ENCODE measurements around the gene LEKR1. TPM values are rescaled to one million over a fixed set of nuclear protein-coding genes. Genes with fewer than 3 reads are reported as not detected.

The LEKR1 gene
- total RNA-seq, 4 donors from 2014 or later: 0.22 to 1.3 (median 0.34) TPM; not detected in 1

GRCh38 chr3:157051055-157051454 lies 224.9 kb downstream of the LEKR1 start:
- no peak for TF ChIP-seq CTCF (IDR thresholded peaks at IDR 0.05; ENCODE audit: low read depth)

- no peak for TF ChIP-seq CTCF (IDR thresholded peaks at IDR 0.05; ENCODE audit: low read depth)
Measured at GRCh38 chr3:157051591-157051990, 225.4 kb downstream of the LEKR1 start.

GRCh38 chr3:157056035-157056434 lies 229.9 kb downstream of the LEKR1 start:
- no peak for TF ChIP-seq CTCF (IDR thresholded peaks at IDR 0.05; ENCODE audit: low read depth)

GRCh38 chr3:157058392-157059071 lies 232.4 kb downstream of the LEKR1 start:
- TF ChIP-seq CTCF (IDR thresholded peaks at IDR 0.05; ENCODE audit: low read depth): no peak

GRCh38 chr3:157059181-157059580 lies 233.0 kb downstream of the LEKR1 start:
- TF ChIP-seq CTCF (IDR thresholded peaks at IDR 0.05; ENCODE audit: low read depth): no peak

- TF ChIP-seq CTCF (IDR thresholded peaks at IDR 0.05; ENCODE audit: low read depth): no peak
Measured at GRCh38 chr3:157059661-157060060, 233.5 kb downstream of the LEKR1 start.

- no peak for TF ChIP-seq CTCF (IDR thresholded peaks at IDR 0.05; ENCODE audit: low read depth)
Measured at GRCh38 chr3:157061265-157061664, 235.1 kb downstream of the LEKR1 start.
